GM23338 (cell line): ENCODE results near the gene TRAPPC2. TPM values are rescaled to one million over a fixed set of nuclear protein-coding genes. Genes with fewer than 3 reads are reported as not detected.

Source experiments
- ATAC-seq: fragments of 200-7000 bp; cut with Tn5 transposase; 3 replicates; pipeline ENCODE4 v1.9.1; 2020
- DNase-seq: peaks from one replicate; pipeline ENCODE4 v3.0.0-alpha.2; 2015; ENCODE audit warnings: low spot score
- H2AFZ ChIP-seq: fragments of 200-600 bp; sonication (generic); 2 replicates; pipeline ENCODE4 v1.8.0; 2016; ENCODE audit warnings: antibody characterized with exemption, mild to moderate bottlenecking, moderate library complexity
- H3F3A ChIP-seq: fragments of 200-600 bp; sonication (generic); replicated peaks from 2 replicates; pipeline ENCODE4 v1.8.0; 2017; ENCODE audit warnings: antibody characterized with exemption, mixed run types, low read depth
- H3K27ac ChIP-seq: fragments of 200-600 bp; sonication (generic); 2 replicates; pipeline ENCODE4 v1.6.1; 2016; ENCODE audit warnings: low read depth
- H3K27me3 ChIP-seq: fragments of 200-600 bp; sonication (generic); 2 replicates; pipeline ENCODE4 v1.8.0; 2016; ENCODE audit warnings: mild to moderate bottlenecking, mixed run types, moderate library complexity; ENCODE audit not compliant: insufficient read depth
- H3K36me3 ChIP-seq: fragments of 200-600 bp; sonication (generic); 2 replicates; pipeline ENCODE4 v1.8.0; 2016; ENCODE audit warnings: mild to moderate bottlenecking; ENCODE audit not compliant: insufficient read depth
- H3K4me1 ChIP-seq: fragments of 200-600 bp; sonication (generic); 2 replicates; pipeline ENCODE4 v1.8.0; 2016; ENCODE audit warnings: mild to moderate bottlenecking, moderate library complexity; ENCODE audit not compliant: insufficient read depth
- H3K4me2 ChIP-seq: fragments of 200-600 bp; sonication (generic); 2 replicates; pipeline ENCODE4 v1.7.1; 2017; ENCODE audit warnings: mixed run types
- H3K4me3 ChIP-seq: fragments of 200-600 bp; sonication (generic); 2 replicates; pipeline ENCODE4 v1.6.1; 2016; ENCODE audit warnings: mixed run types
- H3K79me2 ChIP-seq: fragments of 200-600 bp; sonication (generic); replicated peaks from 2 replicates; pipeline ENCODE4 v1.8.0; 2017; ENCODE audit warnings: mild to moderate bottlenecking; ENCODE audit not compliant: insufficient read depth
- H3K9me2 ChIP-seq: fragments of 200-600 bp; sonication (generic); 2 replicates; pipeline ENCODE4 v1.8.0; 2017; ENCODE audit not compliant: insufficient read depth
- H4K20me1 ChIP-seq: fragments of 200-600 bp; sonication (generic); replicated peaks from 2 replicates; pipeline ENCODE4 v1.8.0; 2017; ENCODE audit warnings: mild to moderate bottlenecking; ENCODE audit not compliant: insufficient read depth
- H3K27ac Mint-ChIP-seq: 2 replicates; pipeline ENCODE4 v1.8.0; 2020; ENCODE audit warnings: inconsistent platforms, mild to moderate bottlenecking, moderate library complexity, mixed read lengths
- H3K27me3 Mint-ChIP-seq: 3 replicates; pipeline ENCODE4 v1.8.0; 2022; ENCODE audit warnings: low read depth, mild to moderate bottlenecking, moderate library complexity, mixed read lengths, inconsistent platforms; ENCODE audit not compliant: insufficient read depth, poor library complexity
- H3K36me3 Mint-ChIP-seq: 3 replicates; pipeline ENCODE4 v1.8.0; 2021; ENCODE audit warnings: low read depth, mild to moderate bottlenecking, inconsistent platforms, moderate library complexity, mixed read lengths
- H3K4me1 Mint-ChIP-seq: 3 replicates; pipeline ENCODE4 v1.8.0; 2020; ENCODE audit warnings: mild to moderate bottlenecking, inconsistent platforms, mixed read lengths
- H3K4me3 Mint-ChIP-seq: 3 replicates; pipeline ENCODE4 v1.8.0; 2021; ENCODE audit warnings: moderate library complexity, mild to moderate bottlenecking, inconsistent platforms, mixed read lengths
- H3K9me3 Mint-ChIP-seq: 3 replicates; pipeline ENCODE4 v1.8.0; 2020; ENCODE audit warnings: moderate library complexity, mild to moderate bottlenecking, inconsistent platforms, mixed read lengths
- CREB1 ChIP-seq: fragments of 250-450 bp; sonication (Bioruptor Pico); IDR thresholded peaks from 2 replicates; pipeline ENCODE4 v1.5.0; 2020; ENCODE audit warnings: low read depth, mild to moderate bottlenecking, moderate library complexity
- ETS1 ChIP-seq: IDR thresholded peaks from 2 replicates; pipeline ENCODE4 v1.6.1; 2016; ENCODE audit warnings: antibody characterized with exemption
- REST ChIP-seq: IDR thresholded peaks from one replicate; pipeline ENCODE4 v1.6.1; 2018; ENCODE audit warnings: antibody characterized with exemption; ENCODE audit not compliant: unreplicated experiment
- ZNF114 ChIP-seq: fragments of 250-450 bp; sonication (Bioruptor Pico); IDR thresholded peaks from 2 replicates; pipeline ENCODE4 v1.5.0; 2020; ENCODE audit warnings: mild to moderate bottlenecking, moderate library complexity
- ZNF462 ChIP-seq: fragments of 250-450 bp; sonication (Bioruptor Pico); IDR thresholded peaks from 2 replicates; pipeline ENCODE4 v1.5.0; 2020; ENCODE audit warnings: mild to moderate bottlenecking, moderate library complexity
- polyA plus RNA-seq: library from polyadenylated mRNA; unstranded; fragments of >200 nt; fragmentation: Nextera tagmentation; extraction: Ambion mirVana; gene quantifications from 2 replicates; pipeline ENCODE4 v1.2.1, GENCODE V29; 2016
- total RNA-seq: library from RNA; depleted of rRNA; stranded (reverse); fragments of >200 nt; shearing (Covaris generic); gene quantifications from 2 replicates; pipeline ENCODE4 v1.2.3, GENCODE V29; 2014

TRAPPC2 gene
- total and polyA plus RNA-seq, 2 experiments from 2014 or later, result 11.7 to 14.6 TPM

GRCh38 chrX:13698432-13698831 is 36.0 kb downstream of the TRAPPC2 start:
- H3K4me3 Mint-ChIP-seq, result no peak overlapping the region
- peaks cover 22% of the 10 kb centered on the region; the same call in 1 of the 2 replicates for H4K20me1 ChIP-seq
- H3K79me2 ChIP-seq, result peaks cover 98% of the 10 kb centered on the region

More at GRCh38 chrX:13698432-13698831, 36.0 kb downstream of the TRAPPC2 start:
- Histone ChIP-seq H3K4me2 (no peak overlapping the region), H3F3A (no peaks in the 10 kb centered on the region), H3K4me3 (no peak overlapping the region), H3K27me3 (no peaks in the 10 kb centered on the region), H2AFZ (no peak overlapping the region), H3K27ac (no peak overlapping the region), H3K4me1 (peaks cover 15% of the 10 kb centered on the region), H3K9me2 (no peaks in the 10 kb centered on the region), H3K36me3 (no peaks in the 10 kb centered on the region)
- Mint-ChIP-seq H3K4me1 (peaks cover 52% of the 10 kb centered on the region), H3K27ac (no peak overlapping the region), H3K36me3 (no peaks in the 10 kb centered on the region; the same call in 2 of the 3 replicates), H3K27me3 (peaks cover 3% of the 10 kb centered on the region), H3K9me3 (no peaks in the 10 kb centered on the region)
- no peak for DNase-seq
- no peak for ATAC-seq
- TF ChIP-seq ETS1 (no peak), ZNF114 (CRISPR knock-in tag) (no peak), ZNF462 (no peak), REST (no peak), CREB1 (no peak)
